ENCODE data around the gene WWOX. TPM values are rescaled to one million over a fixed set of nuclear protein-coding genes. Genes with fewer than 3 reads are reported as not detected.

WWOX gene
- total and polyA plus RNA-seq, 2 experiments from 2014 or later: 22.1 to 123 TPM

DNA sequence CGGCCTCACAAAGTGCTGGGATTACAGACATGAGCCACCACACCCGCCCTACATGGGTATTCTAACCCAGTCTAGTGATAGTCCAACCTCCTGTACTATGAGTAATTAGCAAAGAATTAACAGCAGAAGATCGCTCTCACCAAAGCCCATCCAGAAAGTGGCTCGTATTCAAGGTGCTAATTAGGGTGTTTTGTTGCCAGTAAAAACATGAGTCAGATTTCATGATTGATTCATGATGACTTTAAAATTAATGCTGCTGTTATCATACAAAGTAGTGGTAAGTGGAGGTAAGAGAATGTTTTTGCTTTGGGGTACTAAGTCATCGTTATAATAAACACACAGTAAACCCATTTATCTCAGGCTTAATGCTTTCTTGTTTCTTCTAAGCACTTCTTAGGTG, 428.8 kb downstream of the WWOX start:
- no peaks in the 10 kb centered on the region for H3K9me3 ChIP-seq (ENCODE audit: low read depth)
- no peak overlapping the region for H3K4me3 ChIP-seq
- no peak overlapping the region for H3K27ac ChIP-seq
- no peaks in the 10 kb centered on the region for H3K36me3 ChIP-seq
- TF ChIP-seq, protein P1, sequence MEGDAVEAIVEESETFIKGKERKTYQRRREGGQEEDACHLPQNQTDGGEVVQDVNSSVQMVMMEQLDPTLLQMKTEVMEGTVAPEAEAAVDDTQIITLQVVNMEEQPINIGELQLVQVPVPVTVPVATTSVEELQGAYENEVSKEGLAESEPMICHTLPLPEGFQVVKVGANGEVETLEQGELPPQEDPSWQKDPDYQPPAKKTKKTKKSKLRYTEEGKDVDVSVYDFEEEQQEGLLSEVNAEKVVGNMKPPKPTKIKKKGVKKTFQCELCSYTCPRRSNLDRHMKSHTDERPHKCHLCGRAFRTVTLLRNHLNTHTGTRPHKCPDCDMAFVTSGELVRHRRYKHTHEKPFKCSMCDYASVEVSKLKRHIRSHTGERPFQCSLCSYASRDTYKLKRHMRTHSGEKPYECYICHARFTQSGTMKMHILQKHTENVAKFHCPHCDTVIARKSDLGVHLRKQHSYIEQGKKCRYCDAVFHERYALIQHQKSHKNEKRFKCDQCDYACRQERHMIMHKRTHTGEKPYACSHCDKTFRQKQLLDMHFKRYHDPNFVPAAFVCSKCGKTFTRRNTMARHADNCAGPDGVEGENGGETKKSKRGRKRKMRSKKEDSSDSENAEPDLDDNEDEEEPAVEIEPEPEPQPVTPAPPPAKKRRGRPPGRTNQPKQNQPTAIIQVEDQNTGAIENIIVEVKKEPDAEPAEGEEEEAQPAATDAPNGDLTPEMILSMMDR (IDR thresholded peaks at IDR 0.05; ENCODE audit: low read depth, low read length): no peak
- no peaks in the 10 kb centered on the region for H3K27me3 ChIP-seq
- peaks cover 4% of the 10 kb centered on the region for H3K4me1 ChIP-seq (ENCODE audit: low read depth)
- DNase-seq (ENCODE audit: low read depth in 1 of 2, low spot score in 1 of 2): no peak

DNA sequence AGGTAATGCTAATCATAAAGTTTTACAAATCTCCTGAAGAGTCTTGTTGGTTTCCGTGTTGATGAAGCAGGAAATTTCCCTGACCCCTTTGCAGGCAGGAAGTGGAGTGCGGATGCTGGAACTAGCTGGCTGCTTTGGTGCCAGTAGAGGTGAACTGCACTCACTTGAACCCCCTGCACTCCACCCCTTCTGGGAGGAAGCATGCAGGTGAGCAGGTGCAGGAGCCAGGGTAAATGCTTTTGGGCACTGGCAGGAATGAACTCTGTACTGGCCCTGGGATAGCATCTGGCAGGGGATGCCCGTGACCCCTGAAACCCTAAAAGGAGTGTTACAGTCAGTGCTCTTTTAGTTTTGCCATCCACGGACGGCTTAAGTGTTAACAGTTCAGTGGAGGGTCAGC, 430.4 kb downstream of the WWOX start:
- H3K27me3 ChIP-seq: no peaks in the 10 kb centered on the region
- no peaks in the 10 kb centered on the region for H3K4me1 ChIP-seq (ENCODE audit: low read depth)
- H3K4me3 ChIP-seq: no peak overlapping the region
- DNase-seq (ENCODE audit: low read depth in 1 of 2, low spot score in 1 of 2): no peak
- H3K27ac ChIP-seq: no peak overlapping the region
- TF ChIP-seq, protein P1 (IDR thresholded peaks at IDR 0.05; ENCODE audit: low read depth, low read length): no peak
- no peaks in the 10 kb centered on the region for H3K36me3 ChIP-seq
- H3K9me3 ChIP-seq (ENCODE audit: low read depth): no peaks in the 10 kb centered on the region

DNA sequence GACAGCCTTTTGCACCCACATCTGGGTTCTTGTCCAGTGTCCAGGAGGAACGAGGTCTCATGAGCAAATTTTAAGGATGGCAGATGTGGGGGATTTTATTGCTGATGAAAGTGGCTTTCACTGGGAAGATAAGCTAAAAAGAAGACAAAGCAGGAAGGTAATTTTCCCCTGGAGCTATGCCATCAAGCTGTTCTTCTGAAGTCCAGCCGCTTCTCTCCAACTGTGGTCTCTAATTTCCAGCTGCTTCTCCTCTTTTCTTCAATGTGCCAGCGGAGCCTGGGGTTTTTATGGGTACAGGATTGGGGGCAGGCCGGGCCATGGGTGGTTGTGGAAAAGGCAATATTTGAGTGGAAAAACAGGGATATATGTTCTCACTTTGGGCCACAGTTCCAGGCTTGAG, 430.8 kb downstream of the WWOX start:
- H3K4me1 ChIP-seq (ENCODE audit: low read depth): no peaks in the 10 kb centered on the region
- H3K27ac ChIP-seq: no peak overlapping the region
- H3K4me3 ChIP-seq: no peak overlapping the region
- no peaks in the 10 kb centered on the region for H3K36me3 ChIP-seq
- no peak for DNase-seq (ENCODE audit: low read depth in 1 of 2, low spot score in 1 of 2)
- TF ChIP-seq, protein P1 (IDR thresholded peaks at IDR 0.05; ENCODE audit: low read depth, low read length): no peak
- H3K9me3 ChIP-seq (ENCODE audit: low read depth): no peaks in the 10 kb centered on the region
- no peaks in the 10 kb centered on the region for H3K27me3 ChIP-seq

DNA sequence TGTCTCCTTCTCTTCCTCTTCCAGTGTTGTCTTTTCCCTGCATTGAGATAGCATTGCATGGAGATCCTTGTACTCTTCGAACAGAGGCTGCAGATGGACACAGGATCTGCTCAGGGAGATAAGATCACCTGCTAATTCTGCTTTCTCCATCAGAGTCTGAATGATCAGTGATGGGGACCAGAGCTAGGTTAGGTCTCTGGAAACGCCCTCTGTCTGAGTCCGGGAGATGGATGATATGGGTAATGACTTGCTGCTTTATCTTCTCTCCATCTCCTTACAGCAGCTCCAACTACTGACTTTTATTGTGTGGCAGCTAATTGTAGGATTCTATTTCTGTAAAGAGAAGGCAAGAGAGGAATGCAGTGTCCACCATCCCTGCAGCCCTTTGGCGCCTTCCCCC, 435.6 kb downstream of the WWOX start:
- no peaks in the 10 kb centered on the region for H3K9me3 ChIP-seq (ENCODE audit: low read depth)
- no peaks in the 10 kb centered on the region for H3K36me3 ChIP-seq
- no peaks in the 10 kb centered on the region for H3K27me3 ChIP-seq
- H3K4me3 ChIP-seq: no peak overlapping the region
- no peaks in the 10 kb centered on the region for H3K4me1 ChIP-seq (ENCODE audit: low read depth)
- no peak overlapping the region for H3K27ac ChIP-seq
- DNase-seq (ENCODE audit: low read depth in 1 of 2, low spot score in 1 of 2): no peak
- TF ChIP-seq, protein P1 (IDR thresholded peaks at IDR 0.05; ENCODE audit: low read depth, low read length): no peak

DNA sequence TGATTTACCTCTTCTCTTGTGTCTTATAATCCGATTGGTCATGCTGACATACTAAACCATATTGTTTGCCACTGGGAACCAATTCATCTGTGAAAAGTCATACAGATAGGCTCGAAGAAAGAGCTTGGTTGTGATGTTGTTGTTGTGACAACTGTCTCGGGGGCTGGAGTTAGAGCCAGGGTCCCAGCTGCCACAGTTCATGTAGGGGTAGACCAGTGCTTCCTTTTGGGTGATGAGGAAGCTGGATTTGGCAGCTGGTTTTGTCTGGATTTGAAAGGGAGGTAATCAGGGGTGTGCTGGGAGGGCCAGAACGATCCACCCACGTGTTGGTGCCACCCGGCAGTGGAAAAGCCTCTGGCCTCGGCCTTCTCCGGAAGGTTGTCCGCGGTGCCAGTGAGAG, 438.1 kb downstream of the WWOX start:
- H3K4me1 ChIP-seq (ENCODE audit: low read depth): no peaks in the 10 kb centered on the region
- H3K36me3 ChIP-seq: no peaks in the 10 kb centered on the region
- TF ChIP-seq, protein P1 (IDR thresholded peaks at IDR 0.05; ENCODE audit: low read depth, low read length): no peak
- no peak for DNase-seq (ENCODE audit: low read depth in 1 of 2, low spot score in 1 of 2)
- no peaks in the 10 kb centered on the region for H3K9me3 ChIP-seq (ENCODE audit: low read depth)
- H3K27ac ChIP-seq: no peak overlapping the region
- no peak overlapping the region for H3K4me3 ChIP-seq
- H3K27me3 ChIP-seq: no peaks in the 10 kb centered on the region

DNA sequence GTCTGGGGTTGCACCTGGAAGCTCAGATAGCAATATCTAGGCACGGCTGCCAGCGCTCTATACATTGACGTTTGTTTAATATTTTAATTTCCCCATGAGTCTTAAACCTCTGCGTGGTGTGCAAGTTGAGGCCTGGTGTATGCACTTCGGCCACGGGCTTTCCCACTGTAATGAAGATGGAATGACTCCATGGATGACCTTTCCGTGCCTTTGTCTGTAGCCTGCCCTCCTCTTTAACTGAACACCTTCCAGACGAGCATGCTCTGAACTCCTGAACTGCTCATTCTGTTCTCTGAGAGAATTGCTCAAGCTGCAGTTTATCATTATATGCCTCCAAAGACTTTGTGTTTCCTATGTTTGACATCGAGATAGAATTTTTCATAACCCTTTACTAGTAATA, 438.8 kb downstream of the WWOX start:
- Histone ChIP-seq H3K27me3 (no peaks in the 10 kb centered on the region), H3K4me1 (ENCODE audit: low read depth) (no peaks in the 10 kb centered on the region), H3K9me3 (ENCODE audit: low read depth) (no peaks in the 10 kb centered on the region), H3K27ac (no peak overlapping the region), H3K36me3 (no peaks in the 10 kb centered on the region), H3K4me3 (no peak overlapping the region)
- no peak for DNase-seq (ENCODE audit: low read depth in 1 of 2, low spot score in 1 of 2)
- TF ChIP-seq, protein P1 (IDR thresholded peaks at IDR 0.05; ENCODE audit: low read depth, low read length): no peak
